PC-3 (cell line): Measurements from ENCODE around the gene RPL37A.

ENCODE experiments used
- EZH2 ChIP-seq: fragments of 300-600 bp; sonication (generic); IDR thresholded peaks from one replicate; pipeline ENCODE4 v1.6.1; 2017; ENCODE audit warnings: antibody characterized with exemption, mild to moderate bottlenecking, low read length; ENCODE audit not compliant: unreplicated experiment
- EZH2phosphoT487 ChIP-seq: fragments of 300-600 bp; sonication (generic); IDR thresholded peaks from 2 replicates; pipeline ENCODE4 v1.6.1; 2018; ENCODE audit warnings: mild to moderate bottlenecking, antibody characterized with exemption, low read length, borderline replicate concordance
- TF ChIP-seq, protein P1 (sequence below): fragments of 300-600 bp; sonication (generic); conservative IDR thresholded peaks from 2 replicates; pipeline ENCODE4 v1.5.1; 2017; ENCODE audit warnings: antibody characterized with exemption, low read depth, mild to moderate bottlenecking, low read length

- TF ChIP-seq EZH2 = no peak
- TF ChIP-seq, protein P1, sequence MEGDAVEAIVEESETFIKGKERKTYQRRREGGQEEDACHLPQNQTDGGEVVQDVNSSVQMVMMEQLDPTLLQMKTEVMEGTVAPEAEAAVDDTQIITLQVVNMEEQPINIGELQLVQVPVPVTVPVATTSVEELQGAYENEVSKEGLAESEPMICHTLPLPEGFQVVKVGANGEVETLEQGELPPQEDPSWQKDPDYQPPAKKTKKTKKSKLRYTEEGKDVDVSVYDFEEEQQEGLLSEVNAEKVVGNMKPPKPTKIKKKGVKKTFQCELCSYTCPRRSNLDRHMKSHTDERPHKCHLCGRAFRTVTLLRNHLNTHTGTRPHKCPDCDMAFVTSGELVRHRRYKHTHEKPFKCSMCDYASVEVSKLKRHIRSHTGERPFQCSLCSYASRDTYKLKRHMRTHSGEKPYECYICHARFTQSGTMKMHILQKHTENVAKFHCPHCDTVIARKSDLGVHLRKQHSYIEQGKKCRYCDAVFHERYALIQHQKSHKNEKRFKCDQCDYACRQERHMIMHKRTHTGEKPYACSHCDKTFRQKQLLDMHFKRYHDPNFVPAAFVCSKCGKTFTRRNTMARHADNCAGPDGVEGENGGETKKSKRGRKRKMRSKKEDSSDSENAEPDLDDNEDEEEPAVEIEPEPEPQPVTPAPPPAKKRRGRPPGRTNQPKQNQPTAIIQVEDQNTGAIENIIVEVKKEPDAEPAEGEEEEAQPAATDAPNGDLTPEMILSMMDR = no peak
- no peak for TF ChIP-seq EZH2phosphoT487
Measured at GRCh38 chr2:216548901-216549331, 50.3 kb downstream of the RPL37A start.
